Astrocyte (in vitro differentiated cells and primary cell): ENCODE results near the gene KIAA1671.

Experiments
- EZH2 ChIP-seq: IDR thresholded peaks from 2 replicates; pipeline ENCODE4 v1.6.1; 2012; ENCODE audit warnings: mild to moderate bottlenecking, low read length, inconsistent platforms; ENCODE audit not compliant: insufficient read depth
- TF ChIP-seq, protein P1 (sequence below): IDR thresholded peaks from 2 replicates; pipeline ENCODE4 v1.5.1; 2011; ENCODE audit warnings: low read depth, mild to moderate bottlenecking, inconsistent platforms, low read length, moderate library complexity; ENCODE audit not compliant: insufficient read depth

DNA sequence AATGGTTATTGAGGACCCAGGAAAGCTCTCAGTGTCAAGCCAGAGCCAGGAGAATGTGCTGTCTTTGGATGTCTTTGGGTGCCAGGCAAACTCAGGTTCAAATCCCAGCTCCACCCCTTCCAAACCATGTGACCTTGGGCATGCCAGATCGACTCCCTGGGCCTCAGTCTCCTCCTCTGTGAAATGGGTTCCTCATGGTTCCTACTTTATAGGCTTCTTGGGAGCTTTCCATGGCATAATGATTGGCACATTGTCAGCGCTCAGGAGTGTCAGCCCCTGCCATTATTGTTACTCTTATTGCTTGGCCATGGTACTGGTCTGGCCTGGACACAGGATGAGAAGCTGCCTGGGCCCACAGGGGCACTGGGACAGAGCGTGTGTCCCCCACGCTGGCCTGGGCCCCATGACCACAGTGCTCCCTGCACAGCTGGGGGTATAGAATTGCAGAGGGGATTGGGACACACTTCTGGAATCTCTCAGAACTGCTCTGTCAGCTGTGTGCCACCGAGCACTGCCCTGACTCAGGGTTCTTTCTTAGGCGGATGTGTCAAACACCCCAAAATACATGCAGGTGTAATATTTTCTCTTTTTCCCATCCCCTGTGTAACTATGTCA lies 209.5 kb downstream of the KIAA1671 start:
- TF ChIP-seq, protein P1, sequence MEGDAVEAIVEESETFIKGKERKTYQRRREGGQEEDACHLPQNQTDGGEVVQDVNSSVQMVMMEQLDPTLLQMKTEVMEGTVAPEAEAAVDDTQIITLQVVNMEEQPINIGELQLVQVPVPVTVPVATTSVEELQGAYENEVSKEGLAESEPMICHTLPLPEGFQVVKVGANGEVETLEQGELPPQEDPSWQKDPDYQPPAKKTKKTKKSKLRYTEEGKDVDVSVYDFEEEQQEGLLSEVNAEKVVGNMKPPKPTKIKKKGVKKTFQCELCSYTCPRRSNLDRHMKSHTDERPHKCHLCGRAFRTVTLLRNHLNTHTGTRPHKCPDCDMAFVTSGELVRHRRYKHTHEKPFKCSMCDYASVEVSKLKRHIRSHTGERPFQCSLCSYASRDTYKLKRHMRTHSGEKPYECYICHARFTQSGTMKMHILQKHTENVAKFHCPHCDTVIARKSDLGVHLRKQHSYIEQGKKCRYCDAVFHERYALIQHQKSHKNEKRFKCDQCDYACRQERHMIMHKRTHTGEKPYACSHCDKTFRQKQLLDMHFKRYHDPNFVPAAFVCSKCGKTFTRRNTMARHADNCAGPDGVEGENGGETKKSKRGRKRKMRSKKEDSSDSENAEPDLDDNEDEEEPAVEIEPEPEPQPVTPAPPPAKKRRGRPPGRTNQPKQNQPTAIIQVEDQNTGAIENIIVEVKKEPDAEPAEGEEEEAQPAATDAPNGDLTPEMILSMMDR = no peak
- no peak for TF ChIP-seq EZH2
